Effector memory CD8-positive, alpha-beta T cell (primary cell): Measurements from ENCODE around the gene RPTOR.

Experiments used
- ATAC-seq: fragments of 150-1000 bp; cut with Tn5 transposase; replicated peaks from 2 replicates; pipeline ENCODE4 v1.10.0; 2021; ENCODE audit warnings: mild to moderate bottlenecking, moderate library complexity
- DNase-seq, 3 experiments: peaks; one replicate each; pipeline ENCODE4 v3.0.0; 2021
- H3K27ac Mint-ChIP-seq, 2 donors: one replicate each; pipeline ENCODE4 v1.8.0; 2022; ENCODE audit warnings: mild to moderate bottlenecking in 2 of 2, mixed read lengths in 2 of 2, moderate library complexity in 2 of 2
- H3K27me3 Mint-ChIP-seq, 2 donors: one replicate each; pipeline ENCODE4 v1.8.0; 2022; ENCODE audit warnings: mixed read lengths in 2 of 2
- H3K36me3 Mint-ChIP-seq: one replicate; pipeline ENCODE4 v1.8.0; 2022; ENCODE audit warnings: mild to moderate bottlenecking, moderate library complexity, mixed read lengths; ENCODE audit not compliant: insufficient read depth
- H3K4me1 Mint-ChIP-seq, 2 donors: one replicate each; pipeline ENCODE4 v1.8.0; 2022; ENCODE audit warnings: low read depth in 2 of 2, mixed read lengths in 2 of 2
- H3K4me3 Mint-ChIP-seq, 2 donors: one replicate each; pipeline ENCODE4 v1.8.0; 2022; ENCODE audit warnings: mild to moderate bottlenecking in 2 of 2, mixed read lengths in 2 of 2, moderate library complexity in 2 of 2
- H3K9me3 Mint-ChIP-seq, 2 donors: one replicate each; pipeline ENCODE4 v1.8.0; 2022; ENCODE audit warnings: mixed read lengths in 2 of 2

The RPTOR gene

GRCh38 chr17:80659651-80660050 is 115.0 kb downstream of the RPTOR start:
- DNase-seq (no peak), ATAC-seq (no peak)
- Mint-ChIP-seq H3K27ac (no peak overlapping the region), H3K4me1 (peaks cover 27 to 34% of the 10 kb centered on the region in 2 donors), H3K36me3 (no peaks in the 10 kb centered on the region), H3K27me3 (no peaks in the 10 kb centered on the region), H3K4me3 (no peak overlapping the region), H3K9me3 (no peaks in the 10 kb centered on the region)

GRCh38 chr17:80660527-80661198 is 116.0 kb downstream of the RPTOR start:
- no peaks in the 10 kb centered on the region for H3K27me3 Mint-ChIP-seq

GRCh38 chr17:80662557-80662956 is 117.9 kb downstream of the RPTOR start:
- no peak overlapping the region for H3K4me3 Mint-ChIP-seq
- H3K27ac Mint-ChIP-seq: peak overlapping the region in 1 of 2 donors; percentile 55
- H3K36me3 Mint-ChIP-seq: peaks cover 9% of the 10 kb centered on the region
- DNase-seq (no peak), ATAC-seq (no peak)
- H3K9me3 Mint-ChIP-seq: no peaks in the 10 kb centered on the region
- H3K4me1 Mint-ChIP-seq: peaks cover 40 to 47% of the 10 kb centered on the region in 2 donors
- no peaks in the 10 kb centered on the region for H3K27me3 Mint-ChIP-seq

More at GRCh38 chr17:80660527-80661198, 116.0 kb downstream of the RPTOR start:
- no peak for ATAC-seq
- Mint-ChIP-seq H3K4me1 (peaks cover 32 to 43% of the 10 kb centered on the region in 2 donors), H3K27ac (peak overlapping the region in 1 of 2 donors; percentile 51), H3K36me3 (peaks cover 6% of the 10 kb centered on the region), H3K9me3 (no peaks in the 10 kb centered on the region), H3K4me3 (no peak overlapping the region)
- DNase-seq: no peak

- ATAC-seq (no peak), DNase-seq (no peak)
- Mint-ChIP-seq H3K4me3 (no peak overlapping the region), H3K4me1 (peaks cover 48 to 52% of the 10 kb centered on the region in 2 donors), H3K9me3 (no peaks in the 10 kb centered on the region), H3K27me3 (no peaks in the 10 kb centered on the region), H3K27ac (peak overlapping the region; percentile 87 to 88), H3K36me3 (peaks cover 9% of the 10 kb centered on the region)
These were observed 119.2 kb downstream of the RPTOR start for GRCh38 chr17:80663781-80664206.

- Mint-ChIP-seq H3K27me3 (no peaks in the 10 kb centered on the region), H3K4me3 (peak overlapping the region; percentile 73 to 79)
- no peak for DNase-seq
These were observed 119.7 kb downstream of the RPTOR start for GRCh38 chr17:80664217-80664790.

GRCh38 chr17:80665792-80666191 is 121.2 kb downstream of the RPTOR start:
- Mint-ChIP-seq H3K27ac (peak overlapping the region; percentile 87 to 88), H3K4me1 (peaks cover 49 to 52% of the 10 kb centered on the region in 2 donors), H3K9me3 (no peaks in the 10 kb centered on the region), H3K4me3 (peak overlapping the region; percentile 73 to 79), H3K27me3 (no peaks in the 10 kb centered on the region), H3K36me3 (peaks cover 9% of the 10 kb centered on the region)
- DNase-seq (no peak), ATAC-seq (no peak)

More at GRCh38 chr17:80664217-80664790, 119.7 kb downstream of the RPTOR start:
- Mint-ChIP-seq H3K36me3 (peaks cover 9% of the 10 kb centered on the region), H3K9me3 (no peaks in the 10 kb centered on the region), H3K27ac (peak overlapping the region; percentile 87 to 88), H3K4me1 (peaks cover 46 to 51% of the 10 kb centered on the region in 2 donors)
- no peak for ATAC-seq

- Mint-ChIP-seq H3K27me3 (no peaks in the 10 kb centered on the region), H3K36me3 (peaks cover 9% of the 10 kb centered on the region), H3K27ac (peak overlapping the region in 1 of 2 donors; percentile 68), H3K9me3 (no peaks in the 10 kb centered on the region), H3K4me3 (no peak overlapping the region), H3K4me1 (peaks cover 48 to 52% of the 10 kb centered on the region in 2 donors)
- ATAC-seq: no peak
- DNase-seq: no peak
These were observed 122.2 kb downstream of the RPTOR start for GRCh38 chr17:80666867-80667266.

- Mint-ChIP-seq H3K27me3 (no peaks in the 10 kb centered on the region), H3K4me1 (peaks cover 46 to 52% of the 10 kb centered on the region in 2 donors), H3K27ac (peak overlapping the region; percentile 73 to 79), H3K4me3 (peak overlapping the region; percentile 40 to 41), H3K9me3 (no peaks in the 10 kb centered on the region), H3K36me3 (peaks cover 9% of the 10 kb centered on the region)
- ATAC-seq (peak; percentile 27), DNase-seq (no peak)
These were observed 123.0 kb downstream of the RPTOR start for GRCh38 chr17:80667462-80668277.

- H3K27me3 Mint-ChIP-seq: no peaks in the 10 kb centered on the region
- ATAC-seq: no peak
- H3K4me3 Mint-ChIP-seq: peak overlapping the region in 1 of 2 donors; percentile 40
- H3K4me1 Mint-ChIP-seq: peaks cover 48 to 57% of the 10 kb centered on the region in 2 donors
- no peak for DNase-seq
- H3K27ac Mint-ChIP-seq: peak overlapping the region; percentile 73 to 79
- H3K36me3 Mint-ChIP-seq: peaks cover 9% of the 10 kb centered on the region
- no peaks in the 10 kb centered on the region for H3K9me3 Mint-ChIP-seq
These were observed 123.9 kb downstream of the RPTOR start for GRCh38 chr17:80668375-80669148.

GRCh38 chr17:80671039-80671824 is 126.6 kb downstream of the RPTOR start:
- no peaks in the 10 kb centered on the region for H3K9me3 Mint-ChIP-seq
- H3K4me1 Mint-ChIP-seq: peaks cover 39 to 46% of the 10 kb centered on the region in 2 donors
- DNase-seq (no peak), ATAC-seq (no peak)
- peak overlapping the region in 1 of 2 donors; percentile 24 for H3K27ac Mint-ChIP-seq
- no peaks in the 10 kb centered on the region for H3K27me3 Mint-ChIP-seq
- no peaks in the 10 kb centered on the region for H3K36me3 Mint-ChIP-seq
- H3K4me3 Mint-ChIP-seq: no peak overlapping the region

GRCh38 chr17:80671825-80672110 is 127.1 kb downstream of the RPTOR start:
- Mint-ChIP-seq H3K9me3 (no peaks in the 10 kb centered on the region), H3K27ac (no peak overlapping the region), H3K4me3 (no peak overlapping the region), H3K27me3 (no peaks in the 10 kb centered on the region), H3K36me3 (no peaks in the 10 kb centered on the region), H3K4me1 (peaks cover 38 to 44% of the 10 kb centered on the region in 2 donors)
- no peak for DNase-seq
- no peak for ATAC-seq

GRCh38 chr17:80673152-80673920 is 128.7 kb downstream of the RPTOR start:
- no peak for DNase-seq

More at GRCh38 chr17:80673152-80673920, 128.7 kb downstream of the RPTOR start:
- Mint-ChIP-seq H3K4me3 (no peak overlapping the region), H3K9me3 (no peaks in the 10 kb centered on the region), H3K36me3 (no peaks in the 10 kb centered on the region), H3K27ac (no peak overlapping the region), H3K27me3 (no peaks in the 10 kb centered on the region), H3K4me1 (peaks cover 32 to 44% of the 10 kb centered on the region in 2 donors)
- ATAC-seq: no peak
